Measurements from ENCODE around the gene ATXN3. TPM values are rescaled to one million over a fixed set of nuclear protein-coding genes. Genes with fewer than 3 reads are reported as not detected.

The ATXN3 gene
- total RNA-seq, 1 experiment from 2014 or later = 33.1 TPM

DNA sequence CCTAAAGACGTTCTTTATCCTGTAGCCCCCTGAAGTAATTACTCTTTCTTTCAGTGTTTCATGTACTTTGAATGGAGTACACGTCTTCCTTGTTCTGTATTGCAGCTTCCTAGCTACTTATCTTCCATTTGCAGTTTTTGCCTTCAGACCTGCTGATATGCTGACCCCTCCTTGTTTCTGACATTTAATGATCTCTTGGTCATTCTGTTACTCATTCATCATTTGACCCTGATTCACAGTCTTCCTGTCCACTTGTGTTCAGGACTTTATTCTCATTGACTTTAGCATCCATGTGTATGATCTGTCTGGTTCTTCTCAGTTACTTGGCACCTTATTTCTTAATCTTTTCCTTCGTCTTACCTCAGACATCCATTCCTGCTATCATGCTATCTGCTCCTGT, 37.6 kb upstream of the ATXN3 start (continued):
- TF ChIP-seq AR (CRISPR knock-in tag; IDR thresholded peaks at IDR 0.05) = no peak
- TF ChIP-seq ZNF263 (CRISPR knock-in tag; IDR thresholded peaks at IDR 0.05; ENCODE audit: low read depth) = no peak
- TF ChIP-seq, protein P1, sequence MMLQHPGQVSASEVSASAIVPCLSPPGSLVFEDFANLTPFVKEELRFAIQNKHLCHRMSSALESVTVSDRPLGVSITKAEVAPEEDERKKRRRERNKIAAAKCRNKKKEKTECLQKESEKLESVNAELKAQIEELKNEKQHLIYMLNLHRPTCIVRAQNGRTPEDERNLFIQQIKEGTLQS (CRISPR knock-in tag; conservative IDR thresholded peaks at IDR 0.05) = no peak
- TF ChIP-seq SMAD3 (CRISPR knock-in tag; IDR thresholded peaks at IDR 0.05; ENCODE audit: borderline replicate concordance) = no peak
- TF ChIP-seq USF2 (CRISPR knock-in tag; IDR thresholded peaks at IDR 0.05) = no peak
- no peak for TF ChIP-seq NR2C2 (CRISPR knock-in tag; IDR thresholded peaks at IDR 0.05)
- TF ChIP-seq, protein P2, sequence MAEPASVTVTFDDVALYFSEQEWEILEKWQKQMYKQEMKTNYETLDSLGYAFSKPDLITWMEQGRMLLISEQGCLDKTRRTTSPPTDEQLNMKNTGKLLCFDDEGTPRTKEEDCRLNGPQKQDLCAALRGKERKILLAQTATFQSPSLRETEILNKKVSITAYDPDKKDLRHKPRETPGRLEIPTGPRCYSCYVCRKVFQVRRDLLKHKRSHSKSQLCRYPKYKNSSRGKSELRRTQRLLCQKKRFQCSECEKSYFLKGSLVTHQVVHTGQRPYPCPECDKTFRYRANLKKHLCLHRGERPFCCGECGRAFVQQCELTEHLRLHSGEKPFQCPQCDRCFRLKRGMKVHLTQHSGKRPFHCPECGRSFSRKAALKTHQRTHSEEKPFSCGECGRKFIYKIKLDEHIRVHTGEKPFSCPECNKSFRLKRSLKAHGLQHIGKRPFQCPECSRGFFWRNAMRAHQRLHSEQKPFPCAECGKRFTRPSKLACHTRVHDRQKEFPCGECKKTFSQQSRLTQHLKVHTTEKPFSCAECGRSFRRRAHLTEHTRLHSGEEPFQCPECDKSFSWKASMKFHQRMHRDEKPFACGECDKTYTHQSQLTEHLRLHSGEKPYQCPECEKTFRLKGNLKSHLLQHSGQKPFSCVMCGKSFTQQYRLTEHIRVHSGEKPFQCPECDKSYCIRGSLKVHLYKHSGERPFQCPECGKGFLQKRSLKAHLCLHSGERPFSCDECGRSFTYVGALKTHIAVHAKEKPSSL (CRISPR knock-in tag; conservative IDR thresholded peaks at IDR 0.05) = no peak
- no peak for TF ChIP-seq E2F5 (CRISPR knock-in tag; IDR thresholded peaks at IDR 0.05)
- no peak for TF ChIP-seq NFATC4 (CRISPR knock-in tag; IDR thresholded peaks at IDR 0.05)
- TF ChIP-seq ZNF396 (CRISPR knock-in tag; IDR thresholded peaks at IDR 0.05; ENCODE audit: borderline replicate concordance) = no peak
- TF ChIP-seq, protein P3, sequence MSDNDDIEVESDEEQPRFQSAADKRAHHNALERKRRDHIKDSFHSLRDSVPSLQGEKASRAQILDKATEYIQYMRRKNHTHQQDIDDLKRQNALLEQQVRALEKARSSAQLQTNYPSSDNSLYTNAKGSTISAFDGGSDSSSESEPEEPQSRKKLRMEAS (CRISPR knock-in tag; IDR thresholded peaks at IDR 0.05) = no peak

GRCh38 chr14:92143309-92143708, 36.9 kb upstream of the ATXN3 start:
- Mint-ChIP-seq H3K4me1 (no peaks in the 10 kb centered on the region), H3K27ac (no peak overlapping the region), H3K9me3 (no peaks in the 10 kb centered on the region), H3K4me3 (no peak overlapping the region), H3K27me3 (ENCODE audit: low read depth) (no peaks in the 10 kb centered on the region), H3K36me3 (peaks cover 72% of the 10 kb centered on the region)
- CTCF ChIA-PET = no interaction called here
- ATAC-seq (no peak), DNase-seq (ENCODE audit: low spot score) (no peak)
- POLR2A ChIA-PET = no interaction called here
- TF ChIP-seq, protein P4, sequence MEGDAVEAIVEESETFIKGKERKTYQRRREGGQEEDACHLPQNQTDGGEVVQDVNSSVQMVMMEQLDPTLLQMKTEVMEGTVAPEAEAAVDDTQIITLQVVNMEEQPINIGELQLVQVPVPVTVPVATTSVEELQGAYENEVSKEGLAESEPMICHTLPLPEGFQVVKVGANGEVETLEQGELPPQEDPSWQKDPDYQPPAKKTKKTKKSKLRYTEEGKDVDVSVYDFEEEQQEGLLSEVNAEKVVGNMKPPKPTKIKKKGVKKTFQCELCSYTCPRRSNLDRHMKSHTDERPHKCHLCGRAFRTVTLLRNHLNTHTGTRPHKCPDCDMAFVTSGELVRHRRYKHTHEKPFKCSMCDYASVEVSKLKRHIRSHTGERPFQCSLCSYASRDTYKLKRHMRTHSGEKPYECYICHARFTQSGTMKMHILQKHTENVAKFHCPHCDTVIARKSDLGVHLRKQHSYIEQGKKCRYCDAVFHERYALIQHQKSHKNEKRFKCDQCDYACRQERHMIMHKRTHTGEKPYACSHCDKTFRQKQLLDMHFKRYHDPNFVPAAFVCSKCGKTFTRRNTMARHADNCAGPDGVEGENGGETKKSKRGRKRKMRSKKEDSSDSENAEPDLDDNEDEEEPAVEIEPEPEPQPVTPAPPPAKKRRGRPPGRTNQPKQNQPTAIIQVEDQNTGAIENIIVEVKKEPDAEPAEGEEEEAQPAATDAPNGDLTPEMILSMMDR (IDR thresholded peaks at IDR 0.05) = no peak
- TF ChIP-seq CREM (CRISPR knock-in tag; IDR thresholded peaks at IDR 0.05) (no peak), RORB (CRISPR knock-in tag; IDR thresholded peaks at IDR 0.05) (no peak), FOXP1 (CRISPR knock-in tag; IDR thresholded peaks at IDR 0.05; ENCODE audit: borderline replicate concordance) (no peak), OVOL2 (CRISPR knock-in tag; IDR thresholded peaks at IDR 0.05; ENCODE audit: borderline replicate concordance) (no peak), ZNF219 (CRISPR knock-in tag; IDR thresholded peaks at IDR 0.05; ENCODE audit: borderline replicate concordance) (no peak), USF2 (CRISPR knock-in tag; IDR thresholded peaks at IDR 0.05) (no peak), CBFB (CRISPR knock-in tag; IDR thresholded peaks at IDR 0.05; ENCODE audit: low read depth) (no peak)
- TF ChIP-seq, protein P5, sequence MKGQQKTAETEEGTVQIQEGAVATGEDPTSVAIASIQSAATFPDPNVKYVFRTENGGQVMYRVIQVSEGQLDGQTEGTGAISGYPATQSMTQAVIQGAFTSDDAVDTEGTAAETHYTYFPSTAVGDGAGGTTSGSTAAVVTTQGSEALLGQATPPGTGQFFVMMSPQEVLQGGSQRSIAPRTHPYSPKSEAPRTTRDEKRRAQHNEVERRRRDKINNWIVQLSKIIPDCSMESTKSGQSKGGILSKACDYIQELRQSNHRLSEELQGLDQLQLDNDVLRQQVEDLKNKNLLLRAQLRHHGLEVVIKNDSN (CRISPR knock-in tag; IDR thresholded peaks at IDR 0.05) = no peak
- TF ChIP-seq, protein P1 (CRISPR knock-in tag; conservative IDR thresholded peaks at IDR 0.05) = no peak
